ENCODE results near the gene CASP5. TPM values are rescaled to one million over a fixed set of nuclear protein-coding genes. Genes with fewer than 3 reads are reported as not detected.

The CASP5 gene
- total RNA-seq, 1 experiment from 2014 or later: not detected

- TF ChIP-seq, protein P1, sequence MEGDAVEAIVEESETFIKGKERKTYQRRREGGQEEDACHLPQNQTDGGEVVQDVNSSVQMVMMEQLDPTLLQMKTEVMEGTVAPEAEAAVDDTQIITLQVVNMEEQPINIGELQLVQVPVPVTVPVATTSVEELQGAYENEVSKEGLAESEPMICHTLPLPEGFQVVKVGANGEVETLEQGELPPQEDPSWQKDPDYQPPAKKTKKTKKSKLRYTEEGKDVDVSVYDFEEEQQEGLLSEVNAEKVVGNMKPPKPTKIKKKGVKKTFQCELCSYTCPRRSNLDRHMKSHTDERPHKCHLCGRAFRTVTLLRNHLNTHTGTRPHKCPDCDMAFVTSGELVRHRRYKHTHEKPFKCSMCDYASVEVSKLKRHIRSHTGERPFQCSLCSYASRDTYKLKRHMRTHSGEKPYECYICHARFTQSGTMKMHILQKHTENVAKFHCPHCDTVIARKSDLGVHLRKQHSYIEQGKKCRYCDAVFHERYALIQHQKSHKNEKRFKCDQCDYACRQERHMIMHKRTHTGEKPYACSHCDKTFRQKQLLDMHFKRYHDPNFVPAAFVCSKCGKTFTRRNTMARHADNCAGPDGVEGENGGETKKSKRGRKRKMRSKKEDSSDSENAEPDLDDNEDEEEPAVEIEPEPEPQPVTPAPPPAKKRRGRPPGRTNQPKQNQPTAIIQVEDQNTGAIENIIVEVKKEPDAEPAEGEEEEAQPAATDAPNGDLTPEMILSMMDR (conservative IDR thresholded peaks at IDR 0.05; ENCODE audit: low read depth, low read length): no peak
- no peak for TF ChIP-seq EZH2 (IDR thresholded peaks at IDR 0.05; ENCODE audit: low read length, unreplicated experiment)
- TF ChIP-seq EZH2phosphoT487 (IDR thresholded peaks at IDR 0.05; ENCODE audit: borderline replicate concordance, low read length): no peak
- no peak for DNase-seq
- no peaks in the 10 kb centered on the region for H3K36me3 ChIP-seq (ENCODE audit: low read depth, low read length)
- no peaks in the 10 kb centered on the region for H3K9me2 ChIP-seq (replicated peaks; ENCODE audit: low read length)
- H3K27ac ChIP-seq (ENCODE audit: low read length): no peak overlapping the region
- H3K27me3 ChIP-seq (ENCODE audit: low read length): no peaks in the 10 kb centered on the region
- H3K9me3 ChIP-seq (ENCODE audit: low read length): no peaks in the 10 kb centered on the region
- H3K4me3 ChIP-seq (ENCODE audit: low read length): no peak overlapping the region
- H3K4me1 ChIP-seq (ENCODE audit: insufficient read depth, low read length): no peaks in the 10 kb centered on the region
- no peak overlapping the region for H3K9ac ChIP-seq (ENCODE audit: low read length)
- no peak overlapping the region for H2AFZ ChIP-seq (ENCODE audit: low read length)
- intact Hi-C loops (cut with micrococcal nuclease): loop anchor here (5.0 kb wide), 1 partner anchor 39 kb away; no protein-coding TSS in a partner anchor
- no peaks in the 10 kb centered on the region for H3K79me2 ChIP-seq (ENCODE audit: low read length)
- H3K4me2 ChIP-seq (ENCODE audit: low read length): no peak overlapping the region
- BruUV-seq (replicated peaks): no TSS peak
- POLR2A ChIA-PET (ENCODE audit: unreplicated experiment): no interaction called here
- CTCF ChIA-PET: no interaction called here
- H4K20me1 ChIP-seq (ENCODE audit: low read length): no peaks in the 10 kb centered on the region
- H3F3A ChIP-seq (ENCODE audit: low read length, unreplicated experiment): no peaks in the 10 kb centered on the region
- ATAC-seq: no peak
These were observed 19.8 kb downstream of the CASP5 start for GRCh38 chr11:105003151-105003550.

- Histone ChIP-seq H3F3A (ENCODE audit: low read length, unreplicated experiment) (no peaks in the 10 kb centered on the region), H3K27me3 (ENCODE audit: low read length) (no peaks in the 10 kb centered on the region), H3K4me3 (ENCODE audit: low read length) (no peak overlapping the region), H3K4me1 (ENCODE audit: insufficient read depth, low read length) (no peaks in the 10 kb centered on the region), H3K36me3 (ENCODE audit: low read depth, low read length) (no peaks in the 10 kb centered on the region), H2AFZ (ENCODE audit: low read length) (no peak overlapping the region), H3K4me2 (ENCODE audit: low read length) (no peak overlapping the region), H3K27ac (ENCODE audit: low read length) (no peak overlapping the region), H4K20me1 (ENCODE audit: low read length) (no peaks in the 10 kb centered on the region), H3K9me2 (replicated peaks; ENCODE audit: low read length) (no peaks in the 10 kb centered on the region), H3K9me3 (ENCODE audit: low read length) (no peaks in the 10 kb centered on the region), H3K9ac (ENCODE audit: low read length) (no peak overlapping the region), H3K79me2 (ENCODE audit: low read length) (no peaks in the 10 kb centered on the region)
- no peak for DNase-seq
- intact Hi-C loops (cut with micrococcal nuclease): loop anchor here (5.0 kb wide), 1 partner anchor 42 kb away; no protein-coding TSS in a partner anchor
- POLR2A ChIA-PET (ENCODE audit: unreplicated experiment): no interaction called here
- ATAC-seq: no peak
- BruUV-seq (replicated peaks): no TSS peak
- TF ChIP-seq, protein P1 (conservative IDR thresholded peaks at IDR 0.05; ENCODE audit: low read depth, low read length): peak; percentile 82
- TF ChIP-seq EZH2phosphoT487 (IDR thresholded peaks at IDR 0.05; ENCODE audit: borderline replicate concordance, low read length) (no peak), EZH2 (IDR thresholded peaks at IDR 0.05; ENCODE audit: low read length, unreplicated experiment) (no peak)
- CTCF ChIA-PET: no interaction called here
These were observed 22.2 kb downstream of the CASP5 start for GRCh38 chr11:105000797-105001196.

DNA sequence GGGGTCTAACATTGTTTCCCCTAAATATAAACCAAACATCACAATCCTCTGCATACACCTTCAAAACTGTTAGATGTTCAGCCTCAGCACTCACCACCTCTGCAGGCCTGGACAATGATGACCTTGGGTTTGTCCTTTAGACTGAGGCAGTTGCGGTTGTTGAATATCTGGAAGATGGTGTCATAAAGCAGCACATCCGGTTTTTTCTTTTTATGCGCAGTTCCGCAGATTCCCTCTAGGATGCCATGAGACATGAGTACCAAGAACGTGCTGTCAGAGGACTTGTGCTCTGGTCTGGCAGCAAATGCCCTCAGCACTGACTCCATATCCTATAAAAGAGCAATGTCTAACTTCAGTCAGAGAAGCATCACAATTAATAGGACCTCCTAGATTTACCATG lies 22.8 kb downstream of the CASP5 start:
- Histone ChIP-seq H3K9ac (ENCODE audit: low read length) (no peak overlapping the region), H3K4me1 (ENCODE audit: insufficient read depth, low read length) (no peaks in the 10 kb centered on the region), H3F3A (ENCODE audit: low read length, unreplicated experiment) (no peaks in the 10 kb centered on the region), H4K20me1 (ENCODE audit: low read length) (no peaks in the 10 kb centered on the region), H3K4me2 (ENCODE audit: low read length) (no peak overlapping the region), H3K9me3 (ENCODE audit: low read length) (no peaks in the 10 kb centered on the region), H3K36me3 (ENCODE audit: low read depth, low read length) (no peaks in the 10 kb centered on the region), H3K79me2 (ENCODE audit: low read length) (no peaks in the 10 kb centered on the region), H3K4me3 (ENCODE audit: low read length) (no peak overlapping the region), H2AFZ (ENCODE audit: low read length) (no peak overlapping the region), H3K27me3 (ENCODE audit: low read length) (no peaks in the 10 kb centered on the region), H3K27ac (ENCODE audit: low read length) (no peak overlapping the region), H3K9me2 (replicated peaks; ENCODE audit: low read length) (no peaks in the 10 kb centered on the region)
- BruUV-seq (replicated peaks): no TSS peak
- ChIA-PET POLR2A (ENCODE audit: unreplicated experiment) (no interaction called here), CTCF (no interaction called here)
- TF ChIP-seq, protein P1 (conservative IDR thresholded peaks at IDR 0.05; ENCODE audit: low read depth, low read length): 0 out of 2 replicates have a peak, but pooled peaks have one; percentile 21
- TF ChIP-seq EZH2 (IDR thresholded peaks at IDR 0.05; ENCODE audit: low read length, unreplicated experiment) (no peak), EZH2phosphoT487 (IDR thresholded peaks at IDR 0.05; ENCODE audit: borderline replicate concordance, low read length) (no peak)
- intact Hi-C loops (cut with micrococcal nuclease): loop anchor here (5.0 kb wide), 1 partner anchor 42 kb away; no protein-coding TSS in a partner anchor
- peak; percentile 48 for DNase-seq
- no peak for ATAC-seq
